Lower leg skin (tissue), 4 donors: ENCODE results near the gene EPHA6. TPM values are rescaled to one million over a fixed set of nuclear protein-coding genes. Genes with fewer than 3 reads are reported as not detected.
"Not testable (repeated sequence)": the region's sequence is repeated elsewhere in the genome, so short reads cannot be mapped to it uniquely, and the experiment has no call there.

Experiments
- DNase-seq, 2 donors: peaks; one replicate each; pipeline ENCODE4 v3.0.0-alpha.2; 2019; ENCODE audit warnings: low spot score in 2 of 2
- H3K4me3 ChIP-seq: fragments of 200-600 bp; sonication (generic); 2 replicates; pipeline ENCODE4 v1.5.1; 2017; ENCODE audit warnings: mild to moderate bottlenecking, low read depth; ENCODE audit not compliant: poor library complexity, severe bottlenecking
- CTCF ChIP-seq, 3 donors: fragments of 450-650 bp; IDR thresholded peaks; one replicate each; pipeline ENCODE4 v1.5.1; 2016; ENCODE audit warnings: antibody characterized with exemption in 3 of 3, mild to moderate bottlenecking in 3 of 3, moderate library complexity in 2 of 3
- POLR2A ChIP-seq, 2 donors: fragments of 450-650 bp; IDR thresholded peaks; one replicate each; pipeline ENCODE4 v1.6.1; 2016 to 2017; ENCODE audit warnings: antibody characterized with exemption in 2 of 2, mild to moderate bottlenecking in 1 of 2, moderate library complexity in 1 of 2
- WGBS, 2 donors: methylation state at CpG; one replicate each; pipeline ENCODE4 v1.1.5; 2018; 5-methylcytosine and 5-hydroxymethylcytosine counted together
- intact Hi-C: fragments of 100-400 bp; cut with DNase I; formaldehyde crosslinking; loops from one replicate; pipeline ENCODE4 v1.15.0; 2023; ENCODE audit warnings: low total_unique reads
- total RNA-seq, 4 donors: library from RNA; depleted of rRNA; stranded (reverse); fragments of >200 nt; gene quantifications; one replicate each; pipeline ENCODE4 v1.1.0, GENCODE V29; 2016

The EPHA6 gene
- total RNA-seq, 4 donors from 2014 or later: 0.23 TPM; not detected in 3

DNA sequence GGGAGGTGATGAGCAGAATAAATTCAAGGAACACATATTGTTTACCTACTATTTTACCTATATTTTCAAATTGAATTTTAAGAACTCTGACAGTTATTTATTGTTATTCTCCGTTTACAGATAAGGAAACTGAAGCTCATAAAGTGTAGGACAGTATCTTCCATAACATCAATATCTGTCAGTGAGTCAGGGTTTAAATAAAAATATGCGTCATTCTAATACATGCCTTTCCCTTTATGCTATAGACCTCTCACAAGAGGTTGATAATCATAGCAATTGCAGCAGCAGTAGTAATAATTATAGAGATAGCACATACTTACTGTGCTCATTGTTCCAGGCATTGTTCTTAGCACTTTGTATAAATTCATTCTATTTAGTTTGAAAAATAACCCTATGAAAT is 101.1 kb downstream of the EPHA6 start:
- H3K4me3 ChIP-seq: no peak overlapping the region
- TF ChIP-seq CTCF (IDR thresholded peaks at IDR 0.05) (no peak), POLR2A (IDR thresholded peaks at IDR 0.05) (no peak)
- WGBS, 2 donors: 52% methylated on average over 2 of the region's 2 CpGs
- DNase-seq: no peak
- intact Hi-C loops: no loop called here

DNA sequence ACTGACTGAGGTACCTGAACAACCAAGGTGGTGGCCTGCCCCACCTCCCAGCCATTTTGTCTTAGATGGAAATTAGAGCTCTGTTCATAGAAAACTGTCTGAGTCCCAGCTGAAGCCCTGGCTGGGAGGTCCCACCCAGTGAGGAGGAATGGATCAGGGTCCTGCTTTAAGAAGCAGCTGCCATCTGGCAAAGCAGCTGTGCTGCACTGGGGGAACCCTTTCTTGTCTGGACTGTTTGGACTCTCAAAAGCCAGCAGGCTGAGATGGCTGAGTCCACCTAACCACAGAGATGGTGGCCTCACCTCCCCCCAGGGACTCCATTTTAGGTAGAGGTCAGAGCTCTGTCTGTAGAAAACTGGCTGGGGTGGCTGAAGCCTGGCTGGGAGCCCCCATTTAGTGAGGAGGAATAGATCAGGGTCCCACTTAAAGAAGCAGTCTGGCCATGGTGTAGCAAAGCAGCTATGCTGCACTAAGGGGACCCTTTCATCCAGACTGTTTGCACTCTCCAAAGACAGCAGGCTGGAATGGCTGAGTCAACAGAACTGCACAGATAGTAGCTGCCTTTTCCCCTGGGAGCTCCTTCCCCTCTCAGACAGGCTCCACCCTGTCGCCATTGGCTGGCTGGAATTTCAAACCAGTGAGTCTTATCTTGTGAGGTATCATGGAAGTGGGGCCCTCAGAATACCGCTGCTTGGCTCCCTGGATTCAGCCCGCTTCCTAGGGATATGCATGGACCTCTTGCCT is 116.9 kb downstream of the EPHA6 start:
- WGBS, 2 donors: 90% methylated on average over 3 of the region's 3 CpGs
- intact Hi-C loops: no loop called here
- TF ChIP-seq POLR2A (IDR thresholded peaks at IDR 0.05) (no peak), CTCF (IDR thresholded peaks at IDR 0.05) (no peak)
- no peak overlapping the region for H3K4me3 ChIP-seq
- DNase-seq: no peak

DNA sequence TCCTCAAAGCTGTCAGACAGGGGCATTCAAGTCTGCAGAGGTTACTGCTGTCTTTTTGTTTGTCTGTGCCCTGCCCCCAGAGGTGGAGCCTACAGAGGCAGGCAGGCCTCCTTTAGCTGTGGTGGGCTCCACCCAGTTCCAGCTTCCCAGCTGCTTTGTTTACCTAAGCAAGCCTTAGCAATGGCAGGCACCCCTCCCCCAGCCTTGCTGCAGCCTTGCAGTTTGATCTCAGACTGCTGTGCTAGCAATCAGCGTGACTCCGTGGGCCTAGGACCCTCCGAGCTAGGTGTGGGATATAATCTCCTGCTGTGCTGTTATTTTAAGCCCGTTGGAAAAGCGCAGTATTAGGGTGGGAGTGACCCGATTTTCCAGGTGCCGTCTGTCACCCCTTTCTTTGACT is 127.7 kb downstream of the EPHA6 start:
- WGBS, 2 donors: 89 to 91% methylated on average over 7 of the region's 7 CpGs
- DNase-seq, intact Hi-C loops, H3K4me3 ChIP-seq: not testable (repeated sequence)

GRCh38 chr3:96958856-96959255 is 144.5 kb downstream of the EPHA6 start:
- DNase-seq: no peak
- H3K4me3 ChIP-seq: no peak overlapping the region
- intact Hi-C loops: no loop called here
- WGBS, 2 donors: 85 to 86% methylated on average over 4 of the region's 4 CpGs
- TF ChIP-seq POLR2A (IDR thresholded peaks at IDR 0.05): no peak
- TF ChIP-seq CTCF (IDR thresholded peaks at IDR 0.05): no peak

DNA sequence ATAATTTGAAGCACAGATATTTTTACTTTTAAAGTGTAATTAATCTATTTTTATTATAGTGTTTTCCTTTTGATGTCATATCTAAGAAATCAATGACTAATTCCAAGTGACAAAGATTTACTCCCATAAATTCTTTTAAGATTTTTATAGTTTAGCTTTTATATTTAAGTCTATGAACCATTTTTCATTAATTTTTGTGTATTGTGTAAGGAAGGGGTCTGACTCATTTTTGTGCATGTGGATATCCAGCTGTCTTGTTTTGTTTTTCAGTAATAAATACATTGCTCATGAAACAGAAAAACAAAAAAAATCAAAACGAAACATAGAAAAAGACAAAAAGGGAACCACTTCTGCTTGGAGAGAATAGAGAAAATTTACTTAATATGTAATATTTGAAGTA is 145.1 kb downstream of the EPHA6 start:
- TF ChIP-seq POLR2A (IDR thresholded peaks at IDR 0.05): no peak
- TF ChIP-seq CTCF (IDR thresholded peaks at IDR 0.05): no peak
- 36 to 40% methylated on average over 1 of the region's 1 CpG for WGBS, 2 donors
- DNase-seq: no peak
- intact Hi-C loops: no loop called here
- no peak overlapping the region for H3K4me3 ChIP-seq

GRCh38 chr3:96959901-96960641 is 145.7 kb downstream of the EPHA6 start:
- no peak overlapping the region for H3K4me3 ChIP-seq
- intact Hi-C loops: no loop called here
- no peak for TF ChIP-seq POLR2A (IDR thresholded peaks at IDR 0.05)
- no peak for TF ChIP-seq CTCF (IDR thresholded peaks at IDR 0.05)
- WGBS, 2 donors: 24 to 27% methylated on average over 4 of the region's 4 CpGs
- DNase-seq: peak in 1 of 2 donors; percentile 17
